Stimulated activated CD4-positive, alpha-beta T cell treated with anti-CD3 and anti-CD28 coated beads, Interleukin-4, amount 100 ng/mL, for 1 hour (primary cell): Measurements from ENCODE around the gene RAB13.

Experiments used
- DNase-seq: peaks from one replicate; pipeline ENCODE4 v3.0.0-alpha.2; 2020

The RAB13 gene

GRCh38 chr1:153954826-153955225 is 31.3 kb downstream of the RAB13 start:
- DNase-seq: no peak

GRCh38 chr1:153953859-153954365 is 32.2 kb downstream of the RAB13 start:
- DNase-seq: no peak

GRCh38 chr1:153951801-153952200 is 34.3 kb downstream of the RAB13 start:
- no peak for DNase-seq

GRCh38 chr1:153951183-153951582 is 35.0 kb downstream of the RAB13 start:
- DNase-seq: no peak

GRCh38 chr1:153946622-153947241 is 39.4 kb downstream of the RAB13 start, which contains the start of gene DENND4B:
TSS of gene DENND4B (minus strand) at chr1:153946718. CDS start at chr1:153944374, 2,344 bp downstream.
- DNase-seq: peak; percentile 76

- peak; percentile 70 for DNase-seq
These were observed 40.1 kb downstream of the RAB13 start for GRCh38 chr1:153945795-153946621.

DNA sequence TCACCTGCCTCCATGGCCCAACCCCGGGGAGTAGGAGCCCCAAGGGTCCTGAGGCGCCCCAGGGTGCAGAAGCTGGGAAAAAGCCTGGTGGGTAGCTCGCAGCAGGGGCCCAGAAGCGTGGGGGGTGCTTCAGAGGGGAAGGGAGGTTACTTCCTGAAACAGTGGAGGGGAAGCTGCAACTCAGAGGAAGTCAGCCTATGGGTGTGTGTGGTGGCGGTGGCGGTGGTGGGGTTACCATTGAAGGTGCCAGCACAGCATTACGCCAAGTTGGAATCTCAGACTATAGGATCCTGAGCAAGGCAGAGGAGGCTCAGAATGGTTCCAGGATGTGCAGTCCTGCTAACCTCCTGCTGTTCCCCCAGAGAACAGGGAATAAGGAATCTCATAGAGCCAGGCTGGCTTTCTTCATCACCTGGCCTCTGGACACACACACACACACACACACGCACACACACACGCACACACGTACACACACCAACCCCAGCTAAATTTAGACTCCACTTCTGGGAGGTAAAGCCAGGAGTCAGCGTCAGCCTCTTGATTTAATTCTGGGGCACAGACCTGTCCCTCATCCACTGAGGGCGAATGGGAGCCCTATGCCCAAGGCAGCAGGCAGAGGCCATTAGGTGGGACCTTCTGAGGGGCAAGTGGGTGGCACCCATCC is 40.9 kb downstream of the RAB13 start:
- peak; percentile 66 for DNase-seq

DNA sequence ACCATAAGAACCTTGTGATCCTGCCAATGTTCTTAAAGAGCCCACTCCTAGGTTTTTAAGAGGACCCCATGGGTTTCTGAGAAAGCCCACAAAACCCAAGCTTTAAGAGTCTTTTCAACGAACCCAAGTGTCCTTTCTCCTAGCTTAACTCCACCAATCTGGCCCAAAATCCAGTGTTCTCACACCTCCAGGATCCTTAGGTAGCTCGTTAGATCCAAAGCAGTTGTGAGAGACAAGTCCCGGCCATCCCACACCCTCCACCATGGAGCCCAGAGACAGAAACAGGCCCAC is 41.4 kb downstream of the RAB13 start:
- no peak for DNase-seq

- no peak for DNase-seq
These were observed 41.9 kb downstream of the RAB13 start for GRCh38 chr1:153944005-153944826.

DNA sequence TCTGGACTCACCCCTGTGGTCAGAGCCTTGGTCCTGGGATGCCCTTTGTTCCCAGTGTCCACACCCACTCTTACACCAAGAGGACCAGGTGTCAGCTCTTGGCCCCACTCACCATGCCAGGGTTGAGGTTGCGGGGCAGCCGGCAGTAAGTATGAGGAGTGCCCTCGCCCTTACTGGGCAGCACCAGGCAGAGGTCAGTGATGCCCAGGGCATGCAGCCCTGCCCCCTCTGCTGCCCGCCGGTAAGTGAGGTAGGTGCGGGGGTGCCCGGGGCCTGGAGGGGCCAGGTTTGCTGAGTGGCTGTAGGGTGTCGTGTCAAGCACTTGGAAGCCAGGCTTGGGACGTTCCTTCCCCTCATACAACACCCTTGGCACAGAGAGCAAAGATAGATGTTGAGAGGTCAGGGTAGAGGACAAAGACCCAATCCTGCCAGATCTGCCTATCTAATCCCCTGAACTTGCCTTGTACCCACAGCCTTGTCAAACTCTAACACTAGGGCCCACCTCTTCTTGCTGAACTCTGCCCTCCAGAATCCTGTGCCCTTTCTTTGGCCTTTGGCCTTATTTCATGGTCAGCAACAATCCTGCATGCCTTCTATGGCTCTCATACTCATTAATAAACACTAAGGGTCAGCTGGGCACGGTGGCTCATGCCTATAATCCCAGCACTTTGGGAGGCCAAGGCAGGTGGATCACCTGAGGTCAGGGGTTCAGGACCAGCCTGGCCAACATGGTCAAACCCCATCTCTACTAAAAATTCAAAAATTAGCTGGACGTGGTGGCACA is 43.2 kb downstream of the RAB13 start:
- no peak for DNase-seq

DNA sequence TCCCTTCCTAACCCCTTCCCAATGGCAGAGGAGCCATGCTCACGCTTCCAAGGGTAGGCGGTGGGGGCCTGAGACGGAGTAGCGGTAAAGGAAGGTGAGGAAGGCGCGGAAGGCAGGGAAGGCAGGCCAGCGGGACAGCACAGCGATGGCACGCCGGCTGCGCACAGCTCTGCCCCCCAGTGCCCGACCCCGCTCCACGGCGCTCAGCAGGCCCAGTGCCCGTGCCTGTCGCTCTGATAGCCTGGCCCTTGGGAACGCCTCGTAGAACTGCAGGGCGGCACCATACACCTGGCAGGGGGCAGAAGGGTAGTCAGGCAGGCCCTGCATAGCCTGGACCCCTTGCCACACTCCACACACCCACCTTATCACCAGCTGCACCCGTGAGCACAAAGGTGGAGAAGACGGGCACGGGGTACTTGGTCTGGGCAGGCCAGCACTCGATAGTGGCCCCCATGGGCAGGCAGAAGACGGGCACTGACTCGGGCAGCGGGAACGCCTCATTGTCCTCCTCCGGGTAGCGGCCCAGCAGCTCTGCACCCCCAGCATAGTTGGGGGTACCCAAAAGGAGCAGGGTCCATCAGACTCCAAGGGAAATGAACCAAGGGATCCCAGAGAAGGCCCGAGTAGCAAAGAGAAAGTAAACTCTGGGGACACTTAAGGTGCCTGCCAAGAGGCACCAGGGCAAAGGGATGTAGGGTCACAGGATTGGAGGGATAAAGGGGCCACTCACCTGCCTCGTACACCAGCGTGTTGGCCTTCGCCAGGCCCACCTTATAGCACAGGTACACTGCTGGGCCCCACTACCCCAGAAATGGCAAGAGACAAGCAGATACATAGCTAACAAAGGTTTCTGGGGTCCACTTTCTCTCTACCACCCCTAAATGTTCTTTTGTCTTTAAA is 44.1 kb downstream of the RAB13 start:
- DNase-seq: no peak

DNA sequence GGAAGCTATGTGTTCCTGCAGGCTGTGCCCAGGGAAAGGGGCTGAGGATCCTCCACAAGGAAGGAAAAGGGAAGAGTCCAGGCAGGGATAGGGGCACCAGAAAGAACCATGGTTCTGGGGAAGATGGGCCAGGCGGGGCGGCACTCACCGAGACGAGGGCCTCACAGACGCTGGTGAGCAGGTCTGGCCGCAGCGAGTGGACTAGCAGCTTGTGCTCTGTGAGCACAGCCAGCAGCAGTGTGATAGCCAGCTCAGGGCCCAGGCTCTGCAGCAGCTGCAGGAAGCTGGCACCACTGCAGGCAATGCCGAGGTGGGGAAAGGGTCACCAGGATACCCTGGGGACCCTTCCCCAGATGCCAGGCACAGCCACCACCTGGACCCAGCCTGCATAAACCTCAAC is 45.4 kb downstream of the RAB13 start:
- no peak for DNase-seq

GRCh38 chr1:153939476-153939875 is 46.7 kb downstream of the RAB13 start:
- no peak for DNase-seq

GRCh38 chr1:153938996-153939395 is 47.1 kb downstream of the RAB13 start:
- DNase-seq: no peak

DNA sequence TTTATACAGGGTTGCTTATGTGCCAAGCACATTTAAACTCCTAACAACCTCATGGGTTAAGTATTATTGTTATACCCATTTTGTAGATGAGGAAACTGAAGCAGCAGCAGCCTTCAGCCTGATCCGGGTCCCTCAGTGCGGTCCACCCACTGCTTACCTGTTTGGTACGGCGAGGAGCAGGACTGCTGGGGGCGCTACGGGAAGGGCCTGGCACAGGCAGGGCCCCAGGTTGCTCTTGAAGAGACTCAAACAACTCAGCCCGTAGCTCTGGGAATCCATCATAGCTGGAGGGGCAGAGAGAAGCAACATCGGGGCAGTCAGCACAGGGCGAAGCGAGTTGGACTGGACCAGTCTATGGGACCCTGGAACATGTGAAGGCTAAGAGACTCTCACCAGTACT is 48.8 kb downstream of the RAB13 start:
- DNase-seq: no peak

DNA sequence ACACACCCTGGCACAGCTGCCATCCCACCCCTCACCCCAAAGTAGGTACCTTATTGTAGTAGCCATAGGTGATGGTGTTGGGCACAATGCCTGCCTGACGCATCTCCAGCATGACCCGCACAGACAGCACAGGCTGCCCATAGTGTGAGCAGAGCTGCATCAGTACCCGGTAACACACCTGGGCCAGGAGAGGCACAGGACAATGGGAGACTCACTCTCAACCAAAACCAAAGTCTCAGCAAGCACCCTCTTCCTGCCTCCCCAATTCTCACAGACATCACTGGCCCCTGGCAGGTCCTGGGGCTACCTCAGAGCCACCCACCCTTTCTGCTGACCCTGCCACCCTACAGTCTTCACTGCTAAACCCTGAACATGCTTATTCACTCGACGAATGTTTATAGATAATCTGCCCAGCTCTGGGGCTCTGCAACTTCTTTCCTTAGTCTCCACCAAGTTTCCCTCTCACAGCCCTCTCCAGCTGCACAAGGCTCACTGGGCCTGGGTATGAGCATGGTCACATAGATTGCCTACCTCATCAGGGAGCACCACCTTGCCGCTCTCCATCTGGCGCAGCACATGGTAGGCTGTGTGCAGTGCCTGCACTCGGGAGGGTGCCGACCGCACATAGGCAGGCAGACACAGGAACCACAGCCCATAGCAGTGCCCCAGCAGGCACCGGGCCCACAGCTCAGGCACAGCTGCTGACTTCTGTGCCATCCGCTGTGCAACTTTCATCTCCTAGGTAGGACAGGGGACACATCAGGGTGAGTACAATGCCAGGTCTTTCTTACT is 49.9 kb downstream of the RAB13 start:
- no peak for DNase-seq

DNA sequence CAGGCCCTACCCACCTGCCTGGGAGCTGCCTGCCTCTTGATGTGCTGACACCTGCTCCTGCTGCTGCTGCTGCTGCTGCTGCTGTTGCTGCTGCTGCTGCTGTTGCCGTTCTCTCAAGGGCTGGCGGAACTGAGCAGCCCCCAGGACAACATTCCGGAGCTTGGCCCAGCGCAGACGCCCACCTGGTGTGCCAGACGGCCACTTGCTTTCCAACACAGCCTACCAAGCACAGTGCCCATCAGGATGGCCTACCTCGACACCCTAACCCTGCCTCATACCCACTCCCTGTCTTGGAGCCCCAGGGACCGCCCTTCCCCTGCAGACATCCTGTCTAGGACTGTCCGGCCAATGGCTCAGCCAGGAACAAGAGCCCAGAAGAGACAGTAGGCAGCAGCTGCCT is 51.4 kb downstream of the RAB13 start:
- no peak for DNase-seq

GRCh38 chr1:153933955-153934354 is 52.2 kb downstream of the RAB13 start:
- no peak for DNase-seq

GRCh38 chr1:153933430-153933829 is 52.7 kb downstream of the RAB13 start:
- DNase-seq: no peak
